HEK293 (cell line): Measurements from ENCODE around the gene AIF1L.

Source experiments
- ATF2 ChIP-seq: fragments of 450-650 bp; formaldehyde crosslinking; IDR thresholded peaks from 2 replicates; pipeline ENCODE4 v1.5.1; 2016; ENCODE audit warnings: missing biosample characterization, missing genetic modification characterization, low read depth
- CTCF ChIP-seq: fragments of 450-650 bp; formaldehyde crosslinking; IDR thresholded peaks from 2 replicates; pipeline ENCODE4 v1.5.1; 2016; ENCODE audit warnings: missing biosample characterization, missing genetic modification characterization
- HOXD13 ChIP-seq: sonication (generic); formaldehyde crosslinking; IDR thresholded peaks from 2 replicates; pipeline ENCODE4 v1.8.0; 2022; ENCODE audit warnings: missing genetic modification reagents, borderline replicate concordance
- MYNN ChIP-seq: fragments of 450-650 bp; formaldehyde crosslinking; IDR thresholded peaks from 2 replicates; pipeline ENCODE4 v1.5.1; 2016; ENCODE audit warnings: missing biosample characterization, missing genetic modification characterization, borderline replicate concordance
- PBX3 ChIP-seq: sonication (generic); formaldehyde crosslinking; IDR thresholded peaks from 2 replicates; pipeline ENCODE4 v1.8.1; 2022; ENCODE audit warnings: mild to moderate bottlenecking, moderate library complexity, missing genetic modification reagents
- SP2 ChIP-seq: fragments of 450-650 bp; formaldehyde crosslinking; IDR thresholded peaks from 2 replicates; pipeline ENCODE4 v1.5.1; 2016; ENCODE audit warnings: missing biosample characterization, missing genetic modification characterization
- ZNF133 ChIP-seq: fragments of 450-650 bp; formaldehyde crosslinking; IDR thresholded peaks from 2 replicates; pipeline ENCODE4 v1.5.1; 2016; ENCODE audit warnings: missing biosample characterization, missing genetic modification characterization
- ZNF211 ChIP-seq: fragments of 450-650 bp; formaldehyde crosslinking; IDR thresholded peaks from 2 replicates; pipeline ENCODE4 v1.5.1; 2016; ENCODE audit warnings: low read depth, missing biosample characterization, missing genetic modification characterization
- ZNF350 ChIP-seq: fragments of 450-650 bp; formaldehyde crosslinking; IDR thresholded peaks from 2 replicates; pipeline ENCODE4 v1.5.0; 2017; ENCODE audit warnings: missing biosample characterization, mild to moderate bottlenecking, missing genetic modification characterization
- ZNF416 ChIP-seq: fragments of 450-650 bp; formaldehyde crosslinking; IDR thresholded peaks from 2 replicates; pipeline ENCODE4 v1.5.1; 2016; ENCODE audit warnings: missing biosample characterization, missing genetic modification characterization
- ZNF610 ChIP-seq: fragments of 450-650 bp; formaldehyde crosslinking; IDR thresholded peaks from 2 replicates; pipeline ENCODE4 v1.5.1; 2016; ENCODE audit warnings: missing biosample characterization, missing genetic modification characterization, borderline replicate concordance

GRCh38 chr9:131078427-131079366 lies 17.6 kb upstream of the AIF1L start:
- TF ChIP-seq ZNF350 (tag by site-specific recombination) (no peak), ZNF416 (tag by site-specific recombination) (no peak), CTCF (no peak), PBX3 (CRISPR knock-in tag) (no peak), ZNF610 (no peak), ZNF211 (tag by site-specific recombination) (no peak), ZNF133 (tag by site-specific recombination) (no peak), SP2 (tag by site-specific recombination) (no peak), HOXD13 (CRISPR knock-in tag) (no peak), MYNN (tag by site-specific recombination) (no peak), ATF2 (tag by site-specific recombination) (no peak)
